PFSK-1 (cell line): ENCODE results near the gene KCNQ1.

Experiments used
- FOXP2 ChIP-seq: optimal IDR thresholded peaks from 2 replicates; pipeline ENCODE3; 2011; ENCODE audit warnings: borderline replicate concordance, control low read depth, inconsistent platforms; ENCODE audit not compliant: insufficient read depth; ENCODE audit errors: extremely low read length, extremely low read depth
- POLR2AphosphoS5 ChIP-seq: IDR thresholded peaks from 2 replicates; pipeline ENCODE4 v1.6.1; 2012; ENCODE audit warnings: low read depth, mild to moderate bottlenecking, control low read depth, low read length, moderate library complexity
- REST ChIP-seq, 2 experiments: IDR thresholded peaks; 2 replicates each; pipeline versions ENCODE4 v1.6.1 to v1.8.0; 2011 to 2012; ENCODE audit warnings: low read depth in 2 of 2, low read length in 2 of 2, control low read depth in 1 of 2, inconsistent platforms in 1 of 2, mild to moderate bottlenecking in 1 of 2, moderate library complexity in 1 of 2; ENCODE audit not compliant: insufficient read depth in 1 of 2
- SIN3A ChIP-seq: IDR thresholded peaks from 2 replicates; pipeline ENCODE4 v1.6.1; 2012; ENCODE audit warnings: mild to moderate bottlenecking, low read length, moderate library complexity, borderline replicate concordance; ENCODE audit not compliant: insufficient read depth
- TAF1 ChIP-seq: IDR thresholded peaks from 2 replicates; pipeline ENCODE4 v1.6.1; 2012; ENCODE audit warnings: low read length, control low read depth, borderline replicate concordance; ENCODE audit not compliant: insufficient read depth

KCNQ1 gene

GRCh38 chr11:2697866-2698265 lies 253.1 kb downstream of the KCNQ1 start:
- TF ChIP-seq TAF1 (no peak), REST (IDR thresholded peaks at IDR 0.05; ENCODE audit: insufficient read depth in 1 of 2, low read depth in 2 of 2, low read length in 2 of 2) (no peak), POLR2AphosphoS5 (no peak), FOXP2 (no peak), SIN3A (no peak)

GRCh38 chr11:2698386-2699184 lies 253.8 kb downstream of the KCNQ1 start:
- no peak for TF ChIP-seq POLR2AphosphoS5
- TF ChIP-seq SIN3A = no peak
- no peak for TF ChIP-seq TAF1
- TF ChIP-seq REST (IDR thresholded peaks at IDR 0.05; ENCODE audit: insufficient read depth in 1 of 2, low read depth in 2 of 2, low read length in 2 of 2) = no peak
- TF ChIP-seq FOXP2 = no peak

- TF ChIP-seq FOXP2 = no peak
- TF ChIP-seq SIN3A = no peak
- no peak for TF ChIP-seq TAF1
- no peak for TF ChIP-seq POLR2AphosphoS5
- no peak for TF ChIP-seq REST (IDR thresholded peaks at IDR 0.05; ENCODE audit: insufficient read depth in 1 of 2, low read depth in 2 of 2, low read length in 2 of 2)
Observed at GRCh38 chr11:2699185-2699530, 254.3 kb downstream of the KCNQ1 start.

- TF ChIP-seq TAF1 (peak; percentile 98), POLR2AphosphoS5 (peak; percentile 96), REST (IDR thresholded peaks at IDR 0.05; ENCODE audit: insufficient read depth in 1 of 2, low read depth in 2 of 2, low read length in 2 of 2) (peak in 1 of 2 experiments; percentile 47; a peak in 1 of 4 replicates), FOXP2 (peak; percentile 87), SIN3A (no peak)
Observed at GRCh38 chr11:2699531-2700414, 255.0 kb downstream of the KCNQ1 start, which contains the start of gene KCNQ1OT1. Gene KCNQ1OT1 (minus strand): TSS chr11:2699994.
